Stomach (tissue), 4 donors: ENCODE measurements around the gene TMSB15B.
"Not testable (repeated sequence)": the region's sequence is repeated elsewhere in the genome, so short reads cannot be mapped to it uniquely, and the experiment has no call there.

Experiments used
- EP300 ChIP-seq: sonication (generic); formaldehyde crosslinking; IDR thresholded peaks from one replicate; pipeline ENCODE4 v1.6.1; 2017; ENCODE audit warnings: antibody characterized with exemption
- TF ChIP-seq, protein P1 (sequence below), 7 experiments: fragments of 450-650 bp in 4 of 7; fragments of 200-600 bp in 3 of 7; sonication (generic) in 3 of 7; IDR thresholded peaks; one replicate each; pipeline ENCODE4 v1.5.1; 2016 to 2019; ENCODE audit warnings: antibody characterized with exemption in 7 of 7, control low read depth in 2 of 7, mild to moderate bottlenecking in 1 of 7

DNA sequence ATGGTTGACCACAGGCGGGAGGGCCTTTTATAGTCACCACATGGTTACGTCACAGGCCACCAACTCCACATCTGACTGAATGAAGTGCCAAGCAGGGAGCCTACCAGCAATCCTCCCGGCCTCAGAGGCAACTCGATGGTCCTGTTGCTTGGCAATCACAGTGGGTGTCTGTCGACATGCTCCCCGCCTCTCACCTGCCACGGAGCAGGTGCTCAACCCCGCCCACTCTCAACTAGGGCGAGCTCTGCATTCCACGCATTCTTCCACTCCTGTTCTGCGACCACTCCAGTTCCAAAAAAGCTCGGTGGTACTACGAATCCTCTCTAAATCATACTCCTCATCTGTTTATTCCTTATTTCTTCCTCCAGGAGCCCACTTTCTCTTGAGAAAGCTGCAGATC, 21.1 kb downstream of the TMSB15B start:
- not testable (repeated sequence) for TF ChIP-seq EP300
- TF ChIP-seq, protein P1, sequence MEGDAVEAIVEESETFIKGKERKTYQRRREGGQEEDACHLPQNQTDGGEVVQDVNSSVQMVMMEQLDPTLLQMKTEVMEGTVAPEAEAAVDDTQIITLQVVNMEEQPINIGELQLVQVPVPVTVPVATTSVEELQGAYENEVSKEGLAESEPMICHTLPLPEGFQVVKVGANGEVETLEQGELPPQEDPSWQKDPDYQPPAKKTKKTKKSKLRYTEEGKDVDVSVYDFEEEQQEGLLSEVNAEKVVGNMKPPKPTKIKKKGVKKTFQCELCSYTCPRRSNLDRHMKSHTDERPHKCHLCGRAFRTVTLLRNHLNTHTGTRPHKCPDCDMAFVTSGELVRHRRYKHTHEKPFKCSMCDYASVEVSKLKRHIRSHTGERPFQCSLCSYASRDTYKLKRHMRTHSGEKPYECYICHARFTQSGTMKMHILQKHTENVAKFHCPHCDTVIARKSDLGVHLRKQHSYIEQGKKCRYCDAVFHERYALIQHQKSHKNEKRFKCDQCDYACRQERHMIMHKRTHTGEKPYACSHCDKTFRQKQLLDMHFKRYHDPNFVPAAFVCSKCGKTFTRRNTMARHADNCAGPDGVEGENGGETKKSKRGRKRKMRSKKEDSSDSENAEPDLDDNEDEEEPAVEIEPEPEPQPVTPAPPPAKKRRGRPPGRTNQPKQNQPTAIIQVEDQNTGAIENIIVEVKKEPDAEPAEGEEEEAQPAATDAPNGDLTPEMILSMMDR (IDR thresholded peaks at IDR 0.05): not testable (repeated sequence)
